ENCODE measurements around the gene MAGEB4.
"Not testable (repeated sequence)": the region's sequence is repeated elsewhere in the genome, so short reads cannot be mapped to it uniquely, and the experiment has no call there.

The MAGEB4 gene, protein sequence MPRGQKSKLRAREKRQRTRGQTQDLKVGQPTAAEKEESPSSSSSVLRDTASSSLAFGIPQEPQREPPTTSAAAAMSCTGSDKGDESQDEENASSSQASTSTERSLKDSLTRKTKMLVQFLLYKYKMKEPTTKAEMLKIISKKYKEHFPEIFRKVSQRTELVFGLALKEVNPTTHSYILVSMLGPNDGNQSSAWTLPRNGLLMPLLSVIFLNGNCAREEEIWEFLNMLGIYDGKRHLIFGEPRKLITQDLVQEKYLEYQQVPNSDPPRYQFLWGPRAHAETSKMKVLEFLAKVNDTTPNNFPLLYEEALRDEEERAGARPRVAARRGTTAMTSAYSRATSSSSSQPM

DNA sequence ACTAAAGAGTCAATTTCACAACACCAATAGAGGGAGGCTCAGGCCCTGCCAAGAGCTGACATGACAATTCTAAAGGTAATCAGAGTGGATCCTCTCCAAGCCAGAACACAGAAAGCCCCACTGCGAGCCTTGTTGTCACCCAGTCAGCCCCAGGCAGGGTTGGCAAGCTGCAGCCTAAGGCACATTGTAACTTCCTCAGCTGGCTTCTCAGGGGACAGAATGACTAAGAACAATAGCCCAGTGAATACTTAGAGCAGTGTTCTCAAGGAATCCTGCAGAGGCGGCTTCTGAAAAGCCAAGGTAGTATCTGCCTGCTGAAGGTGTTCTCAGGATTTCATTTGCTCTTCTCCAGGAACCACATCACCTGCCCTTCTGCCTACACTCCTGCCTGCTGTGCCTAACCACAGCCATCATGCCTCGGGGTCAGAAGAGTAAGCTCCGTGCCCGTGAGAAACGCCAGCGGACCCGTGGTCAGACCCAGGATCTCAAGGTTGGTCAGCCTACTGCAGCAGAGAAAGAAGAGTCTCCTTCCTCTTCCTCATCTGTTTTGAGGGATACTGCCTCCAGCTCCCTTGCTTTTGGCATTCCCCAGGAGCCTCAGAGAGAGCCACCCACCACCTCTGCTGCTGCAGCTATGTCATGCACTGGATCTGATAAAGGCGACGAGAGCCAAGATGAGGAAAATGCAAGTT, at the start of gene MAGEB4:
TSS of gene MAGEB4 (plus strand) at position 277 of the 692 bp plus-strand sequence. CDS start at position 413, 136 bp downstream.
- no peak for DNase-seq (ENCODE audit: low spot score)

DNA sequence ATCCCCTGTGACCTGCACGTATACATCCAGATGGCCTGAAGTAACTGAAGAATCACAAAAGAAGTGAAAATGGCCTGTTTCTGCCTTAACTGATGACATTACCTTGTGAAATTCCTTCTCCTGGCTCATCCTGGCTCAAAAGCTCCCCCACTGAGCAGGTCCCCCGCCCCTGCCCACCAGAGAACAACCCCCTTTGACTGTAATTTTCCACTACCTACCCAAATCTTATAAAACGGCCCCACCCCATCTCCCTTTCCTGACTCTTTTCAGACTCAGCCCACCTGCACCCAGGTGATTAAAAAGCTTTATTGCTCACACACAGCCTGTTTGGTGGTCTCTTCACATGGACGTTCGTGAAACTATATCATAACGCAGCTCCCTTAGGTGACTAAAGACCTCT, 47.9 kb upstream of the MAGEB4 start:
- not testable (repeated sequence) for DNase-seq (ENCODE audit: low spot score)

DNA sequence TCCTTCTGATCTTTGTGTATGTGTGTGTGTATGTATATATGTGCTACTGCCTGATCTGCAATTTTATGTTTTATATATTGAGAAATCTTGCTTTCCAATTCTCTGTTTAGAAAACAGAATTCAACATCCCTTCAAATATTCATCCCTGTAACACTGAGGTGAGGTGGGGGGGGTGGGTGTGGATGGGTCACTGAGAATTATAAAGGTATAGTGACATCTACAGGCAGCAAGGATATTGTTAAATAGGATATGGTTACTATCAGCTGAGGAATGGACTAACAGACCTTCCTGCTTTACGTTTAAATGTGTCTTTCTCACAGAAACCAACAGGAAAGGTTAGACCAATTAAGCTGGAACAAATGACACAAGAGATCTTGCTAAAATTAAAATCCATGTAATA, 45.5 kb upstream of the MAGEB4 start:
- DNase-seq (ENCODE audit: low spot score) = peak; percentile 48

DNA sequence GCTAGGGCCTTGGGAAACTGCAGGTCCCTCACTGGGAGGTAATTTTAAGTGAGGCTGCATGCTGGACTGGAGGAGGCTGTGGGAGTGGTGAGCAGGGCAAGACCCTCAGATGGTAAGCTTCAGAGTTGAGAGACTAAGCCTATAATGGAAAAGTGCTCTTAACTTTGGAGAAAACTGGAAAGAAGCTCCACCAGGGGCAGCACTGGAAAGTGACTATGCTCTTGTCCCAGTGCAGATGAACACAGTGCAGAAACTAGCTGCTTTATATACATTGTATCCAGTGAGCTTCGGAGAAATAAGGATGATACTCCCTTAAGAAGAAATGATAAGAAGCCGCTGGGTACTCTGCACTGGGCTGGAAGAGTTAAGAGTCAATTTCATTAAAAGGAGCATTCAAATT, 29.6 kb upstream of the MAGEB4 start:
- no peak for DNase-seq (ENCODE audit: low spot score)

DNA sequence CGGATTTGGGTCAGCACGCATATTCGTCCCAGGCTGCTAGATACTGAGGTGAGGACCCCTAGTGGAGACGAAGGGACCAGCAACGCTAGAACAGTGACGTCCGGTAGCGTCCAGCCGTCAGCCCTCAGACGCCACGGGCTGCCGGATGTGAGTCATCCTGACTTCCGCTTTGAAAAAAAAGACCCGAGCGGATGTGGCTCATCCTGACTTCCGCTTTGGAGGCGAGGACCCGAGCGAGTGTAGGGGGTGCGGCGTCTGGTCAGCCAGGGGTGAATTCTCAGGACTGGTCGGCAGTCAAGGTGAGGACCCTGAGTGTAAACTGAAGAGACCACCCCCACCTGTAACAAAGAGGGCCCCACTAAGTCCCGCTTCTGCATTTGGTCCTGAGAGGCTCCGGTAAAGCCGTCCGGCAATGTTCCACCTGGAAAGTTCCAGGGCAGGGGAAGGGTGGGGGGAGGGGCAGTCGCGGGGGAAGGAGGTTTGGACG, 26.4 kb upstream of the MAGEB4 start, which contains the start of gene MAGEB2:
TSS of gene MAGEB2 (plus strand) at position 207 of the 487 bp plus-strand sequence. CDS start 3,018 bp downstream, outside the sequence.
- DNase-seq (ENCODE audit: low spot score) = no peak

DNA sequence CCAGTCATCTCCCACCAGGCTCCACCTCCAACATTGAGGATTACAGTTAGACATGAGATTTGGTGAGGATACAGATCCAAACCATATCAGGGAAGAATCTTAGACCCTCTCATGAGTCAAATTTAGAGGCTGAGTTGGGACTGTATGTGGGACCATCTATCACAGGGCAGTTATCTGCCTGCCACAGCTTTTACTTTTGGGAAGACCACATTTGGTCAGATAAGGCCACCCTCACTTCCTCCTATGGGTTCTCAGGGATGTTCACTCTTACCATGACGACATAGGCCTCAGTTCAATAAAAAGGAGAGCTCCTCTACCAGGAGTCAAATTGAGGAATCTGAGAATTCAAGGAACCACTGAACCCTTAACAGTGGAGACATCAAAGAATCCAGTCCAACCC, 24.3 kb upstream of the MAGEB4 start:
- DNase-seq (ENCODE audit: low spot score) = no peak

DNA sequence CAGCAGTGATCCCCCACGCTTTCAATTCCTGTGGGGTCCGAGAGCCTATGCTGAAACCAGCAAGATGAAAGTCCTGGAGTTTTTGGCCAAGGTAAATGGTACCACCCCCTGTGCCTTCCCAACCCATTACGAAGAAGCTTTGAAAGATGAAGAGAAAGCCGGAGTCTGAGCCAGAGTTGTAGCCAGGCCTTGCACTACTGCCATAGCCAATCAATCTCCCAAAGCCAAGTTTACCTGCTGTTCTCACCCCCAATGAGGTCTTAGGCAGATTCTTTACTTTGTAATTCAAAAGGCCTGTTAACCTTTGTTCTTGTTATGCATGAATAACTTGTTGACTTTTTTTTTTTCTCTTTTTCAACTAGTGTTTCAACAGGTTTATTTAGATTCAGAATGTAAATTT, 22.4 kb upstream of the MAGEB4 start:
- DNase-seq (ENCODE audit: low spot score) = no peak

DNA sequence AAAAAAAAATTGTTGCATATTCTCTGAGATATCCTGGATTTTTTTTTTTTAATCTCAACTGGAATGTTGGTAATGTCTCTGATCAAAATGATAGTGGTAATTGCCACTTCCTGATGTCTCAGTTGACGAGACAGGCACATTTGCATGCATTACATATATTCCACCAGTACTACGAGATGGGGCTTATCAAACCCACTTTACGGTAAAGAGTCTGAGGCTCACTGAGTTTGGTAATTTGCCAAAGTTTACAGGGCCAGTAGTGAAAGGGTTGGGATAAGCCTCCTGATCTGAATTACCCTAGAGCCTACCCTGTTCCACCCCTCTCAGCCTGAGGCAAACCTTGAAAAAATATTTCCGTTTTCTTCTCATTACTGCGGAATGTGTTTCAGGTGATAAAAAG, 21.1 kb upstream of the MAGEB4 start:
- DNase-seq (ENCODE audit: low spot score) = no peak

DNA sequence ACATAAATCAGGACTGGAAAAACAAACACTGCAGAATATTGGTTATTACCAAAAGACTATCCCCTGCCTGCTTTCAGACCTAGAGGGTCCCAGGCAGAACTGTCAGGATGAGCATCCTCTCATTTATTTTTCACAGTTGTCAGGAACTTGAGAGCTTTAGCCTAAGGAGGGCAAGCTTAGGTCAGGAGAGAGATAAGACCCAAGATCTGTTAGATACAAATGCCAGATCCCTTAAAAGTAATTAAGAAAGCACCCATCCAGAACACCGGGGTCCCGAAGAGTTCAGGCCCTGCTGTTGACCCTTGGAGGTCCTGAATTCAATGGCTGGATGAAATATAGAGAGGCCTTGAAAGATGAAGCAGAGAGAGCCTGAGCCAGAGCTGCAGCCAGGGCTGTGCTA, 17.3 kb upstream of the MAGEB4 start:
- DNase-seq (ENCODE audit: low spot score) = no peak

DNA sequence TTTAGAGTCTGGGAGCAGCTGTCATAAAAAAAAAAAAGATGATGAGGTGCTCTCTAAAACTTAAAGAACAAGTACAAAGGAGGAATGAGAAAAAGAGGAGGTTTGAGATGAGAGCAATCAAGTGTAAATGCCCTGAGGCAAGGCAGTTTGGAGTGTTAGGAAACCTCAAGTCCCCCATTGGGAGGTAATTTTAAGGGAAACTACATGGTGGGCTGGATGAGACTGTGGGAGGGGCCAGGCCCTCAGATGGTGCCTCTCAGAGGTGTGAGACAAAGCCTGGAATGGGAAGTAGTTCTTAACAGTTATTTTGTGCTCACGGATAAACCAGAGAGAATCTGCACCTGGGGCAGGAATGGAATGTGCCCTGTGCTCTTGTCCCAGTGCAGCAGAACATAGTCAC, 13.3 kb upstream of the MAGEB4 start:
- DNase-seq (ENCODE audit: low spot score) = no peak

DNA sequence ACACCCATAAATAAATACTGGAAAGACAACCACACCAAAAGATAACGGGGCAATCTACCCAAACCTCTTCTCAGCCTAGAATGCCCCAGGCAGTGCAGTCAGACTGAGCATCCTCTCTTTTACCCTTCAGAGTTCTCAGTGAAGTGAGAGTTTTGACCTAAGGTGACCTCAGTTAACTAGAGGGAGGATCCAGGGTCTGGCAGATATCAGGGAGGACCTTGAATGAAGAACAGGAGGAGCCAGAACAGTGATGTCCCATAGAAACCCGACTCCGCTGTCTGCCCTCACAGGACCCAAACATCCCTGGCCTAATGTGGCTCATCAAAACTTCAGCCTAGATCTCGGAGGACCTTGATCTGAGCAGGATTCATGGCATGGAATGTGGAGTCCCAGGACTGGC, 11.4 kb upstream of the MAGEB4 start, which contains the start of gene MAGEB3:
TSS of gene MAGEB3 (plus strand) at position 263 of the 400 bp plus-strand sequence. CDS start 5,268 bp downstream, outside the sequence.
- DNase-seq (ENCODE audit: low spot score) = no peak

DNA sequence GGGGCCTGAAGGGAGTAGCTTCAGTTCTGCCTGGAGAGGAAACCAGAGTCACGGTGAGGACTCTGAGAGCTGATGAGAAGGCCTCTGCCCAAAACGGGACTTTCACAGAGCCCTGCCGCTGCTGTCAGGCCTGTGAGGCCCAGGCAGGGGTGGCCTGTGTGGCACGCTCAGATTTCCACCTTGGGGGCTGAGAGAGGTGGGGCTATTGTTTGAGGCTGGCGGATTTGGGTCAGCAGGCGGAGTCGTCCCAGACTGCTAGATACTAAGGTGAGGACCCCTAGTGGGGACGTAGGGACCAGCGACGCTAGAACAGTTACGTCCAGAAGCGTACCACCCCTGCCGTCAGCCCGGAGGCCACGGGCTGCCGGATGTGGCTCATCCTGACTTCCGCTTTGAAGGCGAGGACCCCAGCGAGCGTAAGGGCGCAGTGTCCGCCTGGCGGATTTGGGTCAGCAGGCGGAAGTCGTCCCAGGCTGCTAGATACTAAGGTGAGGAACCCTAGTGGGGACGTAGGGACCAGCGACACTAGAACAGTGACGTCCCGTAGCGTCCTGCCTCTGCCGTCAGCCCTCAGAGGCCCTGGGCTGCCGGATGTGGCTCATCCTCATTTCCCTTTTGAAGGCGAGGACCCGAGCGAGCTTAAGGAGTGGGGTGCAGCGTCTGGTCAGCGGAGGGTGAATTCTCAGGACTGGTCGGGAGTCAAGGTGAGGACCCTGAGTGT, 5.1 kb downstream of the MAGEB4 start, which contains the start of gene MAGEB1:
TSS of gene MAGEB1 (plus strand) at position 378 of the 721 bp plus-strand sequence. CDS start 3,348 bp downstream, outside the sequence.
- no peak for DNase-seq (ENCODE audit: low spot score)

DNA sequence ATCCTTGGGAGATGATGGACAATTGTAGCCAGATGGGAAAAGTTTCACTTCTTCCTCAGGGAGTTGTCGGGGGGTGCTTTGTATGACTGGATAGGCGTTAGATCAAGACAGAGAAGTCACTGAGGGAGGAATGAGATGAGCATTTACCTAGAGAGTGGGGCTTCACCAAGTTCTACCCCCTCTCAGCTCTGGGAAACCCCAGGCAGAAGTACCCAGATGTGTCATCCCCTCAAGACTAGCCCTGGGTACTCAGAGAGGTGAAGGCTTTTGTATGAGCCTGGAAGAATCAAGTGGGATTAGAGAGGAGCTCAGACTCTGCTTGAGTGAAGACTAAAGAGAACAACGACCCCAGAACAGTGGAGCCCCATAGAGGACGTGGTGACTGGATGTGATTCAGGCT, 7.1 kb downstream of the MAGEB4 start:
- DNase-seq (ENCODE audit: low spot score) = no peak

DNA sequence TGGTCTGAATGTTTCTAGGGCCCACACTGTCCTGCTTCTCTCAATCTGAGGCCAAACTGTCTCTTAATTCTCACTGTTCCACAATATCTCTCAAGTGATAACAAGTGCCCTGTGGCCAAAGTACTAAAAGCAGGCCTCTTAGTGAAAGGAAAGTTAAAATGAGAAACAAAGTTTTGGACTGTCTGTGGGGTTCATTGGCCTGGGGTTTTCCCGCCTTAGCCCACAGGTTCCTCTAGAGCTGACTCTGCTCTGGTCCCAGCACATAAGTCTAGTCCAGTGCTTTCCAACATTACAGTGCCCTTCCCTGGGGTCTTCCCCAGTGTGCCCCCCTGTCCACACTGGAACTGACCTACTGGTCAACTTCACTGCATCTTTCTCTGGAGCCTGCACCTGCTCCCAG, 11.5 kb downstream of the MAGEB4 start:
- DNase-seq (ENCODE audit: low spot score) = no peak

DNA sequence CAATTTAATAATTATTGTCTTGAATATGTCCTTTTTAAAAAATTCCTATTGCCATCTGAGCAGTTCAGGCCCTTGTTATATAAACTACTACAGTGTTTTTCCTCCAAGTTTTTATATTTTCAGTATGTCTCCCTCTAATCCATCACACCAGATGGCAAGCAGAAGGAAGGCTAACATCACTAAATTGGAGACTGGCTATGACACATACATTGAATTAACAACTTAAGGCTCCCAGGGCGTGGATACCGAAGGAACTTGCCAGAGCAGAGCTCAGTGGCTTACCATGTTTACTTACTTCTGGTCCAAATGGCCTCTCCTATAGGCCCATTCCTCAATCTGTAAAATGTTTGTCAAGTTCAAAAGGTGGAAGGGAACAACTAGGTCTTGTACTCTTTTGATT, 18.1 kb downstream of the MAGEB4 start:
- no peak for DNase-seq (ENCODE audit: low spot score)

DNA sequence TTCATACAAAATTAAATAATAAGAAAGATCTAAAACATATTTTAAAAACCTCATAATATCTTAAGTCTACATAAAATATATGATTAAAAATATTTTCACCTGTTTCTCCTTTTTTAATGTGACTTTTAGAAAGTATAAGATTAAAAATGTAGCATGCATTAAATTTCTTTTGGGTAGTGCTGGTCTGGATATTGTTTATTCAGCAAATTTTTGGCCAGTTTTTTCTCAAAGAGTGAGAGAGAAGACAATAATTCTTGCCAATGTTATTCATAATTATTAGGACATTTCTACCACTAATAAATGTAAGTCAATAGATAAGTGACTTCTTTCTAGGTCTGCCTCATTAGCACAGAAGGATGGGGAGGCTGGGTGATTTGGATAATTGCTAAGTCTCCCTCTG, 19.2 kb downstream of the MAGEB4 start:
- no peak for DNase-seq (ENCODE audit: low spot score)

DNA sequence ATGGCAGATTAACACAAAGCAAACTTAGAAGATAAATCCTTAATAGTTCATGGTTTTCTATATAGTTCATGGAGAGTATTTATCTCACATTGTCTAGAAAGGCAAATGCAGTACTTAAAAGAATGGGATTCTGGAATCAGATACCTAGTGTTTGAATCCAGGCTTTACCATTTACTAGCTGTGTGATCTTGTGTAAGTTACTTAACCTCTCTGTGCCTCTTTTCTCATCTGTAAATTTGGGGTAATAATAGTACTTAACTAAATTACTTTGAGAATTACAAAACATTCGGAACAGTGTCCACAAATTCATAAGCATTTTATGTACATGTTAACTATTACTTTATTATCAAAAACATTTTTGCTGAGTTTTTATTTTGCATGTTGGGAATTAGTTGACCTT, 21.0 kb downstream of the MAGEB4 start:
- no peak for DNase-seq (ENCODE audit: low spot score)

DNA sequence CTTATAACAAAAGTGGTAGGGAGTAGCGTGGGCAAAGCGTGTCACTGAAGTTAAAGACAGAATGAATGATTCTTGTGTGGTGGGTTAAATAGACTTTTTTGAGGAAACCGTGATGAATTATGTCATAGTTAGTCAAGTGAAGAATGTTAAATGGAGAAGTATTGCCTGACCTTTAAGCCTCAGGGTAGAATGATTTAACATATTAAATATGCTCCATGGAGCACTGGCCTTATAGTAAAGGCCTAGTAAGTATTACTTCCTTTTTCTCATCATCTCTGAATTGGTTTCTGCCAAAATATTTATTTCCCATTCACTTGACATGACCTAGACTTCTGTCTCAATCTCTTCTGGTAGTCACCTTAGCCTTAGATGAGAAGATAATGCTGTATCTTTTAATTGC, 28.8 kb downstream of the MAGEB4 start:
- no peak for DNase-seq (ENCODE audit: low spot score)

DNA sequence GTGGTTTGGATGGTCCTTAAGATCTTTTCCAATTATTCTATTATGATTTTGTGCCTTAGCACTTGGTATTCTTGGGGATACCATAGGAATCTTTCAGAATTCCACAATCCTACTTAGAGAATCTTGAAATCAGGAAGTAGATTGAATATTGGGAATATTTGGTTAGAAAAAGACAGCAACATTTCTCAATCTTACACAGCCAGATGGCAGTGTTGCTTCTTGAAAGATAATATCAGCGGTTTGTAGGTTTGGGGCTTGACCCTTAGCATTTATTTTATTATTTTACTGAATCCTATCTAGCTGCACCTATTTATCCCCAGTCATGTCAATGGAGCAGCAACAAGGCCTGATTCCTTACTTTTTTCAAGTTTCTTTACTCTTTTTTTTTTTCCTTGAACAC, 33.7 kb downstream of the MAGEB4 start:
- peak; percentile 39 for DNase-seq (ENCODE audit: low spot score)

DNA sequence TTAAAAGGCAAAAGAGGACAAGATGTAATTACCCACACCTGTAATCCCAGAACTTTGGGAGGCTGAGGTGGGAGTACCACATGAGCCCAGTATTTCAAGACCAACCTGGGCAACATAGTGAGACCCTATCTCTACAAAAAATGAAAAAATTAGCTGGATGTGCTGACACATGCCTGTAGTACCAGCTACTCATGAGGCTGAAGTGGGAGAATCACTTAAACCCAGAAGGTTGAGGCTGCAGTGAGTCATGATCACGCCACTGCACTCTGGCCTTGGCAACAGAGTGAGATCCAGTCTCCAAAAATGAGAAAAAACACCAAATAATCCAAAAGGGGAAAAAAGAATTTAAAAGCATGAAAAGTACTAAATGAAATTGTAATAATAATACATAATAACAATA, 36.6 kb downstream of the MAGEB4 start:
- peak; percentile 40 for DNase-seq (ENCODE audit: low spot score)

DNA sequence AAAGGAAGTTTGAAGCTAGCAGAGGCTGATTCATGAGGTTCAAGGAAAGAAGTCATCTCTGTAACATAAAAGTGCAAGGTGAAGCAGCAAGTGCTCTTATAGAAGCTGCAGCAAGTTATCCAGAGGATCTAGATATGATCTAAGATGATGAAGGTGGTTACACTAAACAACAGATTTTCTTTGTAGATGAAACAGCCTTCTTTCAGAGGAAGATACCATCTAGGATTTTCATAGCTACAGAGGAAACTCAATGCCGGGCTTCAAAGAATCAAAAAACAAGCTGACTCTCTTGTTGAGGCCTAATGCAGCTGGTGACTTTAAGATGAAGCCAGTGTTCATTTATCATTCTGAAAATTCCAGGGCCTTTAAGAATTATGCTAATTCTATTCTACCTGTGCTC, 38.6 kb downstream of the MAGEB4 start:
- DNase-seq (ENCODE audit: low spot score) = no peak

DNA sequence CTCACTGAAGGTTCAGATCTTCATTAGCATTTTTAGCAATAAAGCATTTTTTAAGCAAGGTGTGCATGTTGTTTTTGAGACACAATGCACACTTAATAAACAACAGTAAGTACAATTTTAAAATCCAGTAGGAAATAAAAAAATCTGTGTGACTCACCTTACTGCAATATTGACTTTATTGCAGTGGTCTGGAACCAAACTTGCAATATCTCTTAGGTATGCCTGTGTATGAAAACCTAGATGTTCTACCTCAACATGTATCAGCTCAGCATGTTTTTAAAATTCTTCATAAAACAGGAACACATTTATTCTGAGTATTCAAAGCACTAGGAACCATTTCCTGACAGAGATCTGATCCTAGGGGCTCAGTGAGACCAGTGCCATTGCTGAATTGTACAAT, 40.7 kb downstream of the MAGEB4 start:
- DNase-seq (ENCODE audit: low spot score) = no peak
